ENCODE data around the gene TNIP2.
A peak's percentile ranks its signal among the peaks of the same experiment; 100 is the strongest.

DNA sequence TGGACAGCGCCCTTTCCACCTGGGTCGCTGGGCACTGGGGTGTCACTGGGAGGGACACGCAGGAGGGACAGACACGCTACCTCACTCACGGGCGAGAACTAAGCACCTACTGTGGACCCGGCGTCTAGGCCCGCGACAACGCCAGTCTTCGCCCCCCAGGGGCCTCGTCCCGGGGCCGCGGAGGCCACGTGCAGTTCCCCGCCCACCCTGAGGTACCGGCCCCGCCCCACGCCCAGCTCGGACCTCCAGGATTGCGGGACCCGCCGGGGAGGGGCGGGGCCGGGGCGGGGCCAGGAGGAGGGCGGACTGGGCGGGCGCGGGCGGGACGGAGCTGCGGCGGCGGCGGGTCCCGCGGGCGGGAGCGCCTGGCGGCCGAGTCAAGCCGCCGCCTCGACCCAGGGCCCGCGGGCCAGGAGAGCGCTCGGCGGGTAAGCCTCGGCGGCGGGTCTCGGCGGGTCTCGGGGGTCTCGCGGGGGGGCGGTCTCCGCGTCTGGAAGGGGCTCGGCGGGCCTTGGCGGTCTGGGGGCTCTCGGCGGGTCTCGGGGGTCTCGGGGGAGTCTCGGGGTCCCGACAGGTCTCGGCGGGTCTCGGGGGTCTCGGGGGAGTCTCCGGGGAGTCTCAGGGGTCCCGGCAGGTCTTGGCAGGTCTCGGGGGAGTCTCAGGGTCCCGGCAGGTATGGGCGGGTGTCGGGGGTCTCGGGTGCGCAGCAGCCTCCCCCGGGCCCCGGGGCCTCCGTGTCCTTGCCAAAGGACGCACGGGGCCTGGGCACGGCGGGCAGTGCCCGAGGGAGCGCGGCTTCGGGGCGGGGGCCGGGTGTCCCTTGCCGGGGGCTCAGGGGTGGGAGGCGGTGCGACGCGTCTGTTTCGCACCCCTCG, 36.8 kb upstream of the TNIP2 start, which contains the start of gene SH3BP2:
- TF ChIP-seq CREB1 (IDR thresholded peaks at IDR 0.05) = no peak
- TF ChIP-seq CREB1 (CRISPR knock-in tag; IDR thresholded peaks at IDR 0.05) = no peak
- TF ChIP-seq, protein P1, sequence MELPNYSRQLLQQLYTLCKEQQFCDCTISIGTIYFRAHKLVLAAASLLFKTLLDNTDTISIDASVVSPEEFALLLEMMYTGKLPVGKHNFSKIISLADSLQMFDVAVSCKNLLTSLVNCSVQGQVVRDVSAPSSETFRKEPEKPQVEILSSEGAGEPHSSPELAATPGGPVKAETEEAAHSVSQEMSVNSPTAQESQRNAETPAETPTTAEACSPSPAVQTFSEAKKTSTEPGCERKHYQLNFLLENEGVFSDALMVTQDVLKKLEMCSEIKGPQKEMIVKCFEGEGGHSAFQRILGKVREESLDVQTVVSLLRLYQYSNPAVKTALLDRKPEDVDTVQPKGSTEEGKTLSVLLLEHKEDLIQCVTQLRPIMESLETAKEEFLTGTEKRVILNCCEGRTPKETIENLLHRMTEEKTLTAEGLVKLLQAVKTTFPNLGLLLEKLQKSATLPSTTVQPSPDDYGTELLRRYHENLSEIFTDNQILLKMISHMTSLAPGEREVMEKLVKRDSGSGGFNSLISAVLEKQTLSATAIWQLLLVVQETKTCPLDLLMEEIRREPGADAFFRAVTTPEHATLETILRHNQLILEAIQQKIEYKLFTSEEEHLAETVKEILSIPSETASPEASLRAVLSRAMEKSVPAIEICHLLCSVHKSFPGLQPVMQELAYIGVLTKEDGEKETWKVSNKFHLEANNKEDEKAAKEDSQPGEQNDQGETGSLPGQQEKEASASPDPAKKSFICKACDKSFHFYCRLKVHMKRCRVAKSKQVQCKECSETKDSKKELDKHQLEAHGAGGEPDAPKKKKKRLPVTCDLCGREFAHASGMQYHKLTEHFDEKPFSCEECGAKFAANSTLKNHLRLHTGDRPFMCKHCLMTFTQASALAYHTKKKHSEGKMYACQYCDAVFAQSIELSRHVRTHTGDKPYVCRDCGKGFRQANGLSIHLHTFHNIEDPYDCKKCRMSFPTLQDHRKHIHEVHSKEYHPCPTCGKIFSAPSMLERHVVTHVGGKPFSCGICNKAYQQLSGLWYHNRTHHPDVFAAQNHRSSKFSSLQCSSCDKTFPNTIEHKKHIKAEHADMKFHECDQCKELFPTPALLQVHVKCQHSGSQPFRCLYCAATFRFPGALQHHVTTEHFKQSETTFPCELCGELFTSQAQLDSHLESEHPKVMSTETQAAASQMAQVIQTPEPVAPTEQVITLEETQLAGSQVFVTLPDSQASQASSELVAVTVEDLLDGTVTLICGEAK (IDR thresholded peaks at IDR 0.05) = no peak
- TF ChIP-seq, protein P1 (CRISPR knock-in tag; IDR thresholded peaks at IDR 0.05) = peak; percentile 66
- no peak for TF ChIP-seq CBFB (CRISPR knock-in tag; IDR thresholded peaks at IDR 0.05)
- TF ChIP-seq CBX1 (IDR thresholded peaks at IDR 0.05; ENCODE audit: low read depth) = no peak
- no peak for TF ChIP-seq GABPA (IDR thresholded peaks at IDR 0.05; ENCODE audit: low read depth, low read length)
- TF ChIP-seq GABPA (CRISPR knock-in tag; IDR thresholded peaks at IDR 0.05; ENCODE audit: low read depth) = no peak
- TF ChIP-seq WIZ (CRISPR knock-in tag; IDR thresholded peaks at IDR 0.05) = 0 out of 2 replicates have a peak, but pooled peaks have one; percentile 57
- peak; percentile 87; the same call in 1 of the 3 replicates for TF ChIP-seq MXI1 (IDR thresholded peaks at IDR 0.05; ENCODE audit: borderline replicate concordance, low read depth, low read length)
- TF ChIP-seq, protein P2, sequence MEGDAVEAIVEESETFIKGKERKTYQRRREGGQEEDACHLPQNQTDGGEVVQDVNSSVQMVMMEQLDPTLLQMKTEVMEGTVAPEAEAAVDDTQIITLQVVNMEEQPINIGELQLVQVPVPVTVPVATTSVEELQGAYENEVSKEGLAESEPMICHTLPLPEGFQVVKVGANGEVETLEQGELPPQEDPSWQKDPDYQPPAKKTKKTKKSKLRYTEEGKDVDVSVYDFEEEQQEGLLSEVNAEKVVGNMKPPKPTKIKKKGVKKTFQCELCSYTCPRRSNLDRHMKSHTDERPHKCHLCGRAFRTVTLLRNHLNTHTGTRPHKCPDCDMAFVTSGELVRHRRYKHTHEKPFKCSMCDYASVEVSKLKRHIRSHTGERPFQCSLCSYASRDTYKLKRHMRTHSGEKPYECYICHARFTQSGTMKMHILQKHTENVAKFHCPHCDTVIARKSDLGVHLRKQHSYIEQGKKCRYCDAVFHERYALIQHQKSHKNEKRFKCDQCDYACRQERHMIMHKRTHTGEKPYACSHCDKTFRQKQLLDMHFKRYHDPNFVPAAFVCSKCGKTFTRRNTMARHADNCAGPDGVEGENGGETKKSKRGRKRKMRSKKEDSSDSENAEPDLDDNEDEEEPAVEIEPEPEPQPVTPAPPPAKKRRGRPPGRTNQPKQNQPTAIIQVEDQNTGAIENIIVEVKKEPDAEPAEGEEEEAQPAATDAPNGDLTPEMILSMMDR (CRISPR knock-in tag; IDR thresholded peaks at IDR 0.05) = no peak
- TF ChIP-seq TCF7 (IDR thresholded peaks at IDR 0.05; ENCODE audit: low read depth) = no peak
- TF ChIP-seq ZNF496 (CRISPR knock-in tag; IDR thresholded peaks at IDR 0.05; ENCODE audit: insufficient replicate concordance) = no peak
- TF ChIP-seq, protein P3, sequence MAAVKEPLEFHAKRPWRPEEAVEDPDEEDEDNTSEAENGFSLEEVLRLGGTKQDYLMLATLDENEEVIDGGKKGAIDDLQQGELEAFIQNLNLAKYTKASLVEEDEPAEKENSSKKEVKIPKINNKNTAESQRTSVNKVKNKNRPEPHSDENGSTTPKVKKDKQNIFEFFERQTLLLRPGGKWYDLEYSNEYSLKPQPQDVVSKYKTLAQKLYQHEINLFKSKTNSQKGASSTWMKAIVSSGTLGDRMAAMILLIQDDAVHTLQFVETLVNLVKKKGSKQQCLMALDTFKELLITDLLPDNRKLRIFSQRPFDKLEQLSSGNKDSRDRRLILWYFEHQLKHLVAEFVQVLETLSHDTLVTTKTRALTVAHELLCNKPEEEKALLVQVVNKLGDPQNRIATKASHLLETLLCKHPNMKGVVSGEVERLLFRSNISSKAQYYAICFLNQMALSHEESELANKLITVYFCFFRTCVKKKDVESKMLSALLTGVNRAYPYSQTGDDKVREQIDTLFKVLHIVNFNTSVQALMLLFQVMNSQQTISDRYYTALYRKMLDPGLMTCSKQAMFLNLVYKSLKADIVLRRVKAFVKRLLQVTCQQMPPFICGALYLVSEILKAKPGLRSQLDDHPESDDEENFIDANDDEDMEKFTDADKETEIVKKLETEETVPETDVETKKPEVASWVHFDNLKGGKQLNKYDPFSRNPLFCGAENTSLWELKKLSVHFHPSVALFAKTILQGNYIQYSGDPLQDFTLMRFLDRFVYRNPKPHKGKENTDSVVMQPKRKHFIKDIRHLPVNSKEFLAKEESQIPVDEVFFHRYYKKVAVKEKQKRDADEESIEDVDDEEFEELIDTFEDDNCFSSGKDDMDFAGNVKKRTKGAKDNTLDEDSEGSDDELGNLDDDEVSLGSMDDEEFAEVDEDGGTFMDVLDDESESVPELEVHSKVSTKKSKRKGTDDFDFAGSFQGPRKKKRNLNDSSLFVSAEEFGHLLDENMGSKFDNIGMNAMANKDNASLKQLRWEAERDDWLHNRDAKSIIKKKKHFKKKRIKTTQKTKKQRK (IDR thresholded peaks at IDR 0.05; ENCODE audit: low read length) = no peak
- TF ChIP-seq TAF15 (IDR thresholded peaks at IDR 0.05; ENCODE audit: low read depth, low read length, poor library complexity, severe bottlenecking) = no peak
